Endothelial cell of umbilical vein (primary cell): ENCODE measurements around the gene EPS8. TPM values are rescaled to one million over a fixed set of nuclear protein-coding genes. Genes with fewer than 3 reads are reported as not detected.
"Not testable (repeated sequence)": the region's sequence is repeated elsewhere in the genome, so short reads cannot be mapped to it uniquely, and the experiment has no call there.

Experiments used
- BruUV-seq: library from RNA; stranded (reverse); fragments of 400-500 nt; replicated peaks from 2 replicates; lab custom pipeline; 2021; lab: Mats Ljungman, UMichigan
- CTCF ChIA-PET: fragments of 300-600, 350-600 bp; sonication (Branson Sonifier 250); formaldehyde crosslinking; loops from one replicate; lab custom pipeline; 2021; ENCODE audit warnings: antibody characterized with exemption, inconsistent platforms; lab: Charles Lee
- POLR2A ChIA-PET: fragments of 300-600, 350-600 bp; sonication (Branson Sonifier 250); formaldehyde crosslinking; loops from one replicate; lab custom pipeline; 2021; ENCODE audit warnings: antibody characterized with exemption, inconsistent platforms; lab: Charles Lee
- DNase-seq: peaks from one replicate; pipeline ENCODE4 v3.0.0-alpha.2; 2011; ENCODE audit warnings: low read depth, low spot score
- FAIRE-seq: peaks from 2 replicates; lab custom pipeline; 2011; peaks lifted over from hg19 to GRCh38; lab: Jason Lieb, UNC
- H2AFZ ChIP-seq: 2 replicates; pipeline ENCODE4 v1.6.0; 2012; ENCODE audit warnings: low read depth, low read length, control low read depth, inconsistent platforms
- H3K27ac ChIP-seq: 2 replicates; pipeline ENCODE4 v1.5.1; 2011; ENCODE audit warnings: low read depth, mild to moderate bottlenecking, control low read depth, low read length, moderate library complexity; ENCODE audit not compliant: insufficient read depth
- H3K27me3 ChIP-seq, 2 experiments: 2 replicates each; pipeline versions ENCODE4 v1.6.0 to v1.6.1; 2011; ENCODE audit warnings: low read length in 2 of 2, mixed read lengths in 1 of 2; ENCODE audit not compliant: control insufficient read depth in 2 of 2, insufficient read depth in 2 of 2
- H3K36me3 ChIP-seq, 2 experiments: 2 replicates in 1 of 2; 3 replicates in 1 of 2; pipeline ENCODE4 v1.5.1; 2011; ENCODE audit warnings: low read length in 2 of 2, mild to moderate bottlenecking in 1 of 2, moderate library complexity in 1 of 2; ENCODE audit not compliant: control insufficient read depth in 2 of 2, insufficient read depth in 2 of 2; ENCODE audit errors: extremely low read depth in 1 of 2
- H3K4me1 ChIP-seq: 3 replicates; pipeline ENCODE4 v1.5.1; 2011; ENCODE audit warnings: mild to moderate bottlenecking, low read length; ENCODE audit not compliant: control insufficient read depth, insufficient read depth; ENCODE audit errors: extremely low read depth
- H3K4me2 ChIP-seq: 2 replicates; pipeline ENCODE4 v1.6.1; 2011; ENCODE audit warnings: low read length, control low read depth, mixed read lengths; ENCODE audit not compliant: insufficient read depth
- H3K4me3 ChIP-seq, 3 experiments: fragments of 200-600 bp in 1 of 3; sonication (generic), shearing (Covaris generic) in 1 of 3; replicated peaks in 1 of 3; 2 replicates each; pipeline ENCODE4 v1.5.1; 2011 to 2016; ENCODE audit warnings: control low read depth in 3 of 3, low read length in 3 of 3, mild to moderate bottlenecking in 2 of 3, inconsistent platforms in 1 of 3, low read depth in 1 of 3, moderate library complexity in 1 of 3; ENCODE audit not compliant: insufficient read depth in 1 of 3
- H3K79me2 ChIP-seq: 2 replicates; pipeline ENCODE4 v1.6.0; 2012; ENCODE audit warnings: low read length, inconsistent platforms; ENCODE audit not compliant: control insufficient read depth, insufficient read depth
- H3K9ac ChIP-seq: replicated peaks from 2 replicates; pipeline ENCODE3; 2011; ENCODE audit warnings: low read length, control low read depth; ENCODE audit not compliant: insufficient read depth; ENCODE audit errors: extremely low read depth
- H3K9me1 ChIP-seq: replicated peaks from 3 replicates; pipeline ENCODE4 v1.6.0; 2011; ENCODE audit warnings: mild to moderate bottlenecking, low read length; ENCODE audit not compliant: control insufficient read depth, insufficient read depth; ENCODE audit errors: extremely low read depth
- H3K9me3 ChIP-seq: replicated peaks from 2 replicates; pipeline ENCODE4 v1.5.1; 2012; ENCODE audit warnings: low read length, inconsistent platforms; ENCODE audit not compliant: control insufficient read depth, insufficient read depth
- H4K20me1 ChIP-seq: replicated peaks from 2 replicates; pipeline ENCODE3; 2011; ENCODE audit warnings: mild to moderate bottlenecking, low read length; ENCODE audit not compliant: control insufficient read depth, insufficient read depth; ENCODE audit errors: extremely low read depth
- EZH2 ChIP-seq: IDR thresholded peaks from 2 replicates; pipeline ENCODE4 v1.6.1; 2012; ENCODE audit warnings: borderline replicate concordance, low read depth, mild to moderate bottlenecking, moderate library complexity, low read length, inconsistent platforms; ENCODE audit not compliant: severe bottlenecking
- FOS ChIP-seq: IDR thresholded peaks from 2 replicates; pipeline ENCODE4 v1.6.1; 2011; ENCODE audit warnings: mild to moderate bottlenecking, low read length, moderate library complexity, borderline replicate concordance; ENCODE audit not compliant: insufficient read depth
- GATA2 ChIP-seq: IDR thresholded peaks from 2 replicates; pipeline ENCODE4 v1.7.0; 2011; ENCODE audit warnings: low read depth, mild to moderate bottlenecking, moderate library complexity, mixed read lengths, low read length; ENCODE audit not compliant: insufficient read length, insufficient read depth
- JUN ChIP-seq: IDR thresholded peaks from 2 replicates; pipeline ENCODE4 v1.6.1; 2011; ENCODE audit warnings: borderline replicate concordance, low read depth; ENCODE audit not compliant: insufficient read length, insufficient read depth
- MYC ChIP-seq: IDR thresholded peaks from one replicate; pipeline ENCODE4 v1.6.1; 2011; ENCODE audit warnings: mild to moderate bottlenecking, low read depth, low read length
- POLR2A ChIP-seq: IDR thresholded peaks from 2 replicates; pipeline ENCODE4 v1.6.1; 2012; ENCODE audit warnings: low read depth, mild to moderate bottlenecking, control low read depth, low read length
- POLR2AphosphoS5 ChIP-seq: IDR thresholded peaks from 2 replicates; pipeline ENCODE4 v1.6.1; 2012; ENCODE audit warnings: low read depth, mild to moderate bottlenecking, control low read depth, low read length, moderate library complexity; ENCODE audit not compliant: insufficient read depth
- dilution Hi-C: fragments of 300-500 bp; cut with MboI; formaldehyde crosslinking; loops from one replicate; pipeline ENCODE4 v1.15.0; 2019; ENCODE audit warnings: low sequenced_read_pairs; ENCODE audit not compliant: extremely low pct_ligation_motif_present
- intact Hi-C: fragments of 100-400 bp; cut with micrococcal nuclease; formaldehyde crosslinking; loops from one replicate; pipeline ENCODE4 v1.10.0; 2022
- polyA plus RNA-seq, 4 experiments: library from polyadenylated mRNA; depleted of rRNA in 3 of 4; stranded (reverse) in 3 of 4; unstranded in 1 of 4; fragments of >200 nt; gene quantifications; 2 replicates each; pipeline versions ENCODE4 v1.2.1 to v1.2.3, GENCODE V29; 2011 to 2012; ENCODE audit warnings: missing spikeins in 1 of 4
- total RNA-seq: library from RNA; stranded (reverse); gene quantifications from 2 replicates; pipeline ENCODE4 v1.2.3, GENCODE V29; 2021
- TF ChIP-seq, protein P1 (sequence below): IDR thresholded peaks from 2 replicates; pipeline ENCODE4 v1.6.1; 2011; ENCODE audit not compliant: insufficient read depth, insufficient read length
- TF ChIP-seq, protein P2 (sequence below), 2 donors: IDR thresholded peaks; 1 replicate in 1 of 2; 2 replicates in 1 of 2; pipeline ENCODE4 v1.5.1; 2011; ENCODE audit warnings: low read length in 2 of 2, mild to moderate bottlenecking in 2 of 2, moderate library complexity in 2 of 2, control low read depth in 1 of 2, inconsistent platforms in 1 of 2, low read depth in 1 of 2; ENCODE audit not compliant: insufficient read depth in 1 of 2; ENCODE audit errors: extremely low read depth in 1 of 2

Gene EPS8
- total and polyA plus RNA-seq, 2 donors (not counting 3 experiments of a cell fraction or from before 2014, with no cell fraction given), result 8.4 to 11.9 TPM

DNA sequence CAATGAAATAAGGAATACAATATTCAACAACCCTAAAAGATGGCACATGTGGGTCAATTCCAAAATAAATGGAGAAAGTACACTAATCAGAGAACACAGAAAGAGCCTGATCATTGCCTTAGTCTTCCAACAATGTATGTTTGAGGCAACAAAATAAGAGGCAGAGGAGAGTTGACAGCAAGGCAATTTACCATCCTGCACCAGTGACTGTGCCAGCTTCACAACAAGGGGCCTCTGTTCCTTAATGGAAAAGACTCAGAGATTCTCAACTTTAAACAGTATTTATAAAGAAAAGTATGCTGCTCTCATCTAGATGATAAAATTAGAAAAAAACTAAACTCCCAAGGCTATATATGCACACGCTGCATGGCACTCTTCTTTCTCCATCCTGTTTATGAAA is 25.9 kb downstream of the EPS8 start:
- Histone ChIP-seq H4K20me1 (no peaks in the 10 kb centered on the region), H3K79me2 (no peaks in the 10 kb centered on the region), H3K36me3 (no peaks in the 10 kb centered on the region), H3K4me1 (no peaks in the 10 kb centered on the region), H2AFZ (no peak overlapping the region), H3K9me1 (no peaks in the 10 kb centered on the region), H3K27me3 (no peaks in the 10 kb centered on the region), H3K27ac (no peak overlapping the region), H3K4me2 (no peak overlapping the region), H3K4me3 (no peak overlapping the region), H3K9ac (no peak overlapping the region), H3K9me3 (no peaks in the 10 kb centered on the region)
- intact Hi-C loops (no loop called here), dilution Hi-C loops (no loop called here)
- no TSS peak for BruUV-seq
- CTCF ChIA-PET, result no interaction called here
- FAIRE-seq (no peak), DNase-seq (no peak)
- POLR2A ChIA-PET, result no interaction called here
- TF ChIP-seq POLR2A, result no peak
- TF ChIP-seq FOS, result no peak
- TF ChIP-seq JUN, result no peak
- TF ChIP-seq EZH2, result no peak
- no peak for TF ChIP-seq MYC
- TF ChIP-seq, protein P1, sequence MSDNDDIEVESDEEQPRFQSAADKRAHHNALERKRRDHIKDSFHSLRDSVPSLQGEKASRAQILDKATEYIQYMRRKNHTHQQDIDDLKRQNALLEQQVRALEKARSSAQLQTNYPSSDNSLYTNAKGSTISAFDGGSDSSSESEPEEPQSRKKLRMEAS, result no peak
- TF ChIP-seq, protein P2, sequence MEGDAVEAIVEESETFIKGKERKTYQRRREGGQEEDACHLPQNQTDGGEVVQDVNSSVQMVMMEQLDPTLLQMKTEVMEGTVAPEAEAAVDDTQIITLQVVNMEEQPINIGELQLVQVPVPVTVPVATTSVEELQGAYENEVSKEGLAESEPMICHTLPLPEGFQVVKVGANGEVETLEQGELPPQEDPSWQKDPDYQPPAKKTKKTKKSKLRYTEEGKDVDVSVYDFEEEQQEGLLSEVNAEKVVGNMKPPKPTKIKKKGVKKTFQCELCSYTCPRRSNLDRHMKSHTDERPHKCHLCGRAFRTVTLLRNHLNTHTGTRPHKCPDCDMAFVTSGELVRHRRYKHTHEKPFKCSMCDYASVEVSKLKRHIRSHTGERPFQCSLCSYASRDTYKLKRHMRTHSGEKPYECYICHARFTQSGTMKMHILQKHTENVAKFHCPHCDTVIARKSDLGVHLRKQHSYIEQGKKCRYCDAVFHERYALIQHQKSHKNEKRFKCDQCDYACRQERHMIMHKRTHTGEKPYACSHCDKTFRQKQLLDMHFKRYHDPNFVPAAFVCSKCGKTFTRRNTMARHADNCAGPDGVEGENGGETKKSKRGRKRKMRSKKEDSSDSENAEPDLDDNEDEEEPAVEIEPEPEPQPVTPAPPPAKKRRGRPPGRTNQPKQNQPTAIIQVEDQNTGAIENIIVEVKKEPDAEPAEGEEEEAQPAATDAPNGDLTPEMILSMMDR (IDR thresholded peaks at IDR 0.05; ENCODE audit: extremely low read depth in 1 of 2, insufficient read depth in 1 of 2, low read depth in 1 of 2, low read length in 2 of 2), result no peak
- TF ChIP-seq GATA2, result no peak
- TF ChIP-seq POLR2AphosphoS5, result no peak

DNA sequence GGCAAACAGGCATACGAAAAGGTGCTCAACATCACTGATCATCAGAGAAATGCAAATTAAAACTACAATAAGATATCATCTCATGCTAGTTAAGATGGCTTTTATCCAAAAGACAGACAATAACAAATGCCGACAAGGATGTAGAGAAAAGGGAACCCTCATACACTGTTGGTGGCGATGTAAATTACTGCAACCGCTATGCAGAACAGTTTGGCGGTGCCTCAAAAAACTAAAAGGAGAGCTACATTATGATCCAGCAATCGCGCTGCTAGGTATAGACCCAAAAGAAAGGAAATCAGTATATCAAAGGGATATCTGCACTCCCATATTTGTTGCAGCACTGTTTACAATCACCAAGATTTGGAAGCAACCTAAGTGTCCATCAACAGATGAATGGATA is 27.0 kb downstream of the EPS8 start:
- BruUV-seq, intact Hi-C loops: not testable (repeated sequence)

More for the DNA sequence above, 27.0 kb downstream of the EPS8 start:
- H3K79me2 ChIP-seq, CTCF ChIA-PET, H3K9me1 ChIP-seq, H3K4me1 ChIP-seq, dilution Hi-C loops, H3K9ac ChIP-seq, FAIRE-seq, H3K4me2 ChIP-seq, DNase-seq, H3K4me3 ChIP-seq, H3K27me3 ChIP-seq, H4K20me1 ChIP-seq, H3K27ac ChIP-seq, POLR2A ChIA-PET, H2AFZ ChIP-seq, H3K36me3 ChIP-seq, H3K9me3 ChIP-seq: not testable (repeated sequence)
